GM15510 (cell line): ENCODE measurements around the gene ACADVL.

Experiments used
- POLR2A ChIP-seq: IDR thresholded peaks from 3 replicates; pipeline ENCODE4 v1.6.1; 2011; ENCODE audit warnings: borderline replicate concordance; ENCODE audit not compliant: insufficient read length; ENCODE audit errors: extremely low read depth

Gene ACADVL

DNA sequence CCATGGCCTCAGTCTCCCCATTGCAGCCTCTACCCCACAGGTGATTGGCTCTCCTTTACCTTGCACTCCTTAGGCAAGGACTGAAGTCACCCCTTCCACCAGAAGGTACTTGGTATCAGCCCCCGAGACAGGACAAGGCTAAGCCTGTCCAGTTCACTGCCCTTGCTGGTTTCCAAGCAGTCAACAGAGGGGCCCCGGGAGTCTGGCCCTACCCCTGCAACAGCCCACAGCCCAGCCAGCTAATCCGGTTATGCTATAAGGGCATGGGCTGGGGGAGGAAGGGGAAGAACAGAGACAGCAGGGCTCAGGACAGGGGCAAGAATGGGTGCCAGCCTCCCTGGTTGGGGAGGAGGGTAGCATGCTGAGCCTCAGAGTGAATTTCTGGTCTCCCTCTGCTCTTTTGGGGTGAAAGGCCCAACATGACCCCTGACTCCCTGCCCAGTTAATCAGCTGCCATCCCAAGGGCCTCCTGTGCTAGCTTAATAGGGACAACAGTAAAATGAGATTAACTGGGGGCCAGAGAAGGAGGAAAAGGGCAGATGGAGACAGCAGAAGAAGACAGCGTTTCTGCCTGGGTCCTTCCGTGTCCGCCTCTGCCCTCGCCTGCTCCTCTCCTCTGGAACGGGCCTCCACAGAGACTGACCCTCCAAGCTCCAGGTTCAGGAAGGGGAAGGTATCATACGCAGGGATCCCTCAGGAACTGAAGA is 10.8 kb upstream of the ACADVL start:
- no peak for TF ChIP-seq POLR2A

DNA sequence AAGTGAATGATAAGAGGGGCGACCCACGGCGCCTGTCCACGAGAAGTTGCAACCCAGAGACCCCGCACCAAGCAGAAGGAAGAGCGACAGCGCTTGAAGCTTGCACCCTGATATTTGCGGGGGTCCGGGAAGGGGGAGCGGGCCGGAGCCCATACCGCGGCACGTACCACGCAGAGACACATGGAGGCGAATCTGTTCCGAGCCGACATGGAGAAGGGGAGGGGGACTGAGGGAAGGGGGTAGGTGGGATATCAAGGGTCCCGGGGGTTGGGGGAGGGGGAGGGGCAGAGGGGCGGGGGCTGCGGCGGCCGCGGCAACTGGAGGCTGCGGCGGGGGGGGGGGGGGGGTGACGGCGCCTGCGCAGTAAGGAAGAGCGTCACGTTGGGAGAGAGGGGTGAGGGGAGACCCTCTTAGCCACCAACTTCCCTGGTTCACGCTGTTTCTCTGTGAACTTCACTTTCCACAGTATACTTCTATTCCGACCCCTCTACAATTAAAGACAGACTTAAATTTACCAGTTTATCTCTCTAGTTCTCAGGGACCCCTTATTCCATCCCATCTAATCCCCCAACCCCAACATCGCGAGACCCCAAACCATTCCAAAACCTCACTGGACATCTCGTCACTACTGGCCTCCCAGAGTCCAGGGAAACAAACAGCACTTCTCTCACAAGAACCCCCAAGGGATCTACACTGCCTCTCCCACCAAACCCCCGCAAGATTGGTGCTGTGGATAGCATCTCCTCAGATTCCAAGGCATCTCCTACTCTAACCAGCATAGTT is 8.1 kb upstream of the ACADVL start:
- no peak for TF ChIP-seq POLR2A

- no peak for TF ChIP-seq POLR2A
These were observed 5.8 kb upstream of the ACADVL start for GRCh38 chr17:7213895-7214299.

DNA sequence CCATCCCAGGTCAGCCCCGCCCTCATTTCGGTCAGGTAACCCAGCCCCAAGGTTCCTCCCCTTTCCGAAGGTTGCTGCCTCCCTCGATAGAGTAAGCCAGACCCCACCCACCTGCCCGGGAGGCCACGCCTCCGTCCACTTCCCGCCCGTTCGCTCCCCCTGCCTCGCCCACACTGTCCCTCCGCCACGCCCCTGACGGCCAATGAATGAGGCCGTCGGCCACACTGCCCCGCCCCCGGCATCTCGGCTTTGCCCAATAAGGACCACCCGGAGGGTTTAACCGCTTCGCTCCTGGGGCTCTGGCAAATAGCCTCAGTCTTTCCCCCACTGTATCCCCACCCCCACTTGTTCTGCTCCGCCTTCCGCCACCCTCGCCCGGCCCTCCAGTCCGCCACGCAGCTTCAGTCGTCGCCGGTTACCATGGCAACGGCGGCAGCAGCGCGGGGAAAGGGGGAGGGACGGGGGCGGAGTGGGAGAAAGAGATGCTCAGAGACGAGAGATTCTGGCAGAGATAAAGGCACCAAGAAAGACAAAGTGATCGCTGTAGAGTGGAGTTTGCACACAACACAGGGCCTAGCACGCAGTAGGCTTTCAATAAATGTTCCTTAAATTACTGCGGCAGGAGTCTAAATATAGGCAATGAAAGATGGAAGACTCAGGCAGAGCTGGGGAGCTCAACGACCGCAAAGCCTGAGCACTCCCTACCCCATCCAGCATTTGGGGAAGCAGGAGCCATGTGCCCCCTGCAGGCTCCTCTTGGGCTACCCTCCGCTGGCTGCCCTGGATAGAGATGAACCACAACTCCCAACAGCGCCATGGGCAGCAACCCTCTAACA is 5.2 kb upstream of the ACADVL start:
- TF ChIP-seq POLR2A, result no peak

DNA sequence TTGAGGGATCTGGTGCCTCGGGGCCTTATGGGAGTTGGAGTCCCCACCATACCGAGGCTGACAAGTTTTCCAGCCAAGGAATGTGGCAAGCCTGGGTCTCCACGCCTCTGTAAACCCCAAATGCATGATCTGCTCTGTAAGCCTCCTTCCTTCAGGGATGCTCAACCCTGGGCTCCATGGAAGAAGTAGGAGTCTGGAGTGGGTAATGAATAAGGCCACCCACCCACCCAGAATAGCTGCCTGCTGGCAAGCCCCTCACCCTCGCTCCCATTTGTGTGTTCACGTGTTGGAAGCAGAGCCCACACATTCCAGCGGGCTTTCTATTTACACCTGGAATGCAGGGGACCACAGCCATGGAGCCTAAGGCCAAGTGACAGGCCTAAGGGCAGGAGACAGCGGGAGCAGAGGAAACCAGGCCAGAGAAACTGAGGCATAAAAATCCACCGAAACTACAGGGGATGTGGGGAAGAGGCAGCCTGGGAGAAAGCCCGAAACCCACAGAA is 4.6 kb upstream of the ACADVL start:
- no peak for TF ChIP-seq POLR2A

DNA sequence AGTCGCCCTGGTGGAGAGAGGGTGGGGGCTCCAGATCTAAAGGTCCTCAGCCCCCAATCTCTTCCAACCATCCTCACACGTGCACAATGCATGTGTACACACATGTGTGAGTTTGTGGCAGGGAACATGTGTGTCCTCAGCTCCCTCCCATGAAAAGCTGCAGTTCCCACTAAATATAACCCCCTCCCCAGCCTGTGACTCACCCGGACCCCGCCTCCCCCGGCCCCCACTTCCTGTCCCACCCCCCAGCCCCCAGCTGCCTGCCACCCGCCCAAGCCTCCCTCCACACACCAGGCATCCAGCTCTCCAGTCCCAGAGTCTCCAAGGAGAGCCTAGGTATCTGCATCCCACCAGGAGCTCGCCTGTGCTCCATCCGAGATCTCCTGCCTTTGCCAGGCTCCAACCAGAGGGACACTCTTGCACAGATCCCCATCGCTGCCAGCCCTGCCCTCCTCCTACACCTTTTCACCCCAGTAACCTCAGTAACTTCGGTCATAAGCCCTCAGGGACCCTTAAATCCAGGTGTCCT is 4.0 kb upstream of the ACADVL start:
- TF ChIP-seq POLR2A, result no peak

GRCh38 chr17:7216242-7217112 is 3.3 kb upstream of the ACADVL start:
- no peak for TF ChIP-seq POLR2A

DNA sequence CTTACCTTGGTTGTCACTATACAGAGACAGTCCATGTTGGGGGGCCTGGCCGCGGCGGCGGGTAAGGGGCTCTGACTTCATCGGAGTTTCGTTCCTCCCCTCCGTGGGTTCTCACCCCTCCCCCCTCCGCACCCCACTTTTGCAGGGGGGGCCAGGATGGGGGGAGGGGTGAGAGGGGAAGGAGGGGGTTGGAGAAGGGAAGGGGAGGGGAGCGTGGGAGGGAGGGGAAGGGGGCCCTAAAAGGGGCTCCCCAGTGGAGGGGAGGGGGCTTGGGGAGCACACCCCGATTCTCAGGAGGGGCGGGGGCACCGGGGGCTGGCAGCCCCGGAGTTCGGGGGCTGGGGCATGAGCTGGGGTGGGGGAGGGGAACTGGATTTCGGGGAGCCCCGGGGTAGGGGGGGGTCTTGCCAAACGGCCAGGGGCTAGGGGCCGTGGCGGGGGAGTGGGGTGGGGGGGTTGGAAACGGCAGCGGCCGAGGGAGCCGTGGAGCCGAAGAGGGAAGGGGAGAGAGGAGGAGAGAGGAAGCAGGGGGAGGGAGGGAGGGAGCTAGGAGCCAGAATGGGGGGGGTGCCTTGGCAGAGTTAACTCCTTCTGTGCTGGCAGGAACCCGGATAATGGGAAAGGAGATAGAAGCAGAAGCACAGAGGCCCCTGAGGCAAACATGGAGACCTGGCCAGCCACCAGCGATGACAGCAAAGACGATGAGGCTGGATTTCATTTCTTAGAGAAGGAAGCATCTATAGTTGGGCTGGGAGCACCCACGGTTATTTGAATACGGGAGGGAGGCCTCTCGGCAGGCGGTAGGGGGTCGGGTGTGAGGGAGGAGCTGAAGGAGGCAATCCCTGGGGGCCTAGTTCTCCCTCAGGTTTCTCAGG is 2.4 kb upstream of the ACADVL start:
- TF ChIP-seq POLR2A, result no peak

DNA sequence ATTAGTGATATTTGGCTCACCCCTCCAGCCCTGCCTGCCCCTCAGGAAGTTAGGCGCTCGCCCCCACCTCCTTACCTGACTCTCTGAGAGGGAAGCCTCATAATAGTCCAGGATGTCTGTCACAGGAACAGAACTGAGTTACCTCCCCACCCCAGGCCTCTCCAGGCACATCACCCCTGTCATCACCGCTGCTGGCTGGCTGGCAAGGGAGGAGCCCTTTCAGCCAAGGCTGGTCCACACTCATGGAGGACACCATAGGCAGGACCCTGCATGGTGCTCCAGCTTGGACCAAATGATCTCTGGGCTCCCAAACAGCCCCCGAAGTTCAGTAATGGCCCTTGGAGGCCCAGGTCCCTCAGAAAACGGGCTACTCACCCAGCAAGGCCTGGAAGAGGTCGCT is 1.6 kb upstream of the ACADVL start:
- TF ChIP-seq POLR2A, result no peak

GRCh38 chr17:7218758-7219157 is 980 bp upstream of the ACADVL start:
- TF ChIP-seq POLR2A, result no peak

DNA sequence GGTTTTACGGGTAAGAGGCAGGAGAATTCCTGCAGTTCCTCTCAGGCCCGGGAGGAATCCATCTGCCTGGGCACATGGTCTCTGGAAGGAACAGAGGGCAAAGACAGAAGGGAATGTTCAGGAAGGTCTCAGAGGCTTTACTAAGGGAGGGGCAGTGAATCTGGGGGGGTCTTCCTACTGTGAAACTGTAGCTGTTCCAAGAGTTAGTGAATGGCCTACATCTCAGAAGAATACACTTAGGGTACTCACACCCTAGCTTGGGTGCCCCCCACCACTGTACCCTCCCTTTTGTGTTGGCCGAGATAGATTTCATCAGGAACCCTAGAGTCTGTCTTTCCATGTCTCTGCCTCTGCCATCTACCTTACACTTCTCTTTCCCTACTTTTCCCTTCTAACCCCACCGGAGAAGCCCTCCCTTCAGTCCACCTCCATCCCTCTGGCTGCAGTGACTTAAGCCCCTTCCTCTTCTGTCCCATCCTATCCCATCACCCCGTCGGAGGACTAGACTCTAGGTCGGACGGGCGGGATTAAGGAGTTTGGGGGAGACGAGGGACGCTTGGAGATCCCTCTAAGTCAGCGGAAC is 418 bp upstream of the ACADVL start:
- no peak for TF ChIP-seq POLR2A

- no peak for TF ChIP-seq POLR2A
These were observed 997 bp downstream of the ACADVL start for GRCh38 chr17:7220593-7221277.

DNA sequence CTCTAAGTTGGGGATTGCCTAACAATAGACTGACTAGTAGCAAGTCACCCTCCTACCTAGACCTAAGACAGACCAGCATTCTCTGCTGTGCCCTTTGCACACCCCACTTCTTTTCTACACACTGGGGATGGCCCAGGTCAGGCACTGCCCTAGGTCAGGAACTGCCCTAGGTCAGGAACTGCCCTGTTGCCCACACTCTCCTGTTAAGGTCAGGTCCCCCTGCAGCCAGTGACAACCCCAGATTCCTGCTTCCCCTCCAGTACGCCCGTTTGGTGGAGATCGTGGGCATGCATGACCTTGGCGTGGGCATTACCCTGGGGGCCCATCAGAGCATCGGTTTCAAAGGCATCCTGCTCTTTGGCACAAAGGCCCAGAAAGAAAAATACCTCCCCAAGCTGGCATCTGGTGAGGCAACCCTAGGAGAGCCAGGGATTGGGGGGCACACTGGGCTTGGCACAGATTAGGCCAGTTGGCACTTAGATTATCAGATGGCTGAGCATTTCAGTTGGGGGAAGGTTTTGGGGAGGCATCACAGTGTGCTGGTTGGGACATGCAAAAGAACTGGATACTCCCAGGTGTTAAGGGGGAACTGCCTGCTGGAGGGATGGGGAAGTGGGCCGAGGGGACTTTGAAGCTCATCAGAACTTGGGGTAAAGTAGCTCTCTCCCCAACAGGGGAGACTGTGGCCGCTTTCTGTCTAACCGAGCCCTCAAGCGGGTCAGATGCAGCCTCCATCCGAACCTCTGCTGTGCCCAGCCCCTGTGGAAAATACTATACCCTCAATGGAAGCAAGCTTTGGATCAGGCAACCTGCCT is 1.7 kb downstream of the ACADVL start:
- TF ChIP-seq POLR2A, result no peak
